H9 (cell line): ENCODE data around the gene TTLL4. TPM values are rescaled to one million over a fixed set of nuclear protein-coding genes. Genes with fewer than 3 reads are reported as not detected.

Experiments
- DNase-seq: peaks from one replicate; pipeline ENCODE4 v3.0.0-alpha.2; 2017
- H2AFZ ChIP-seq: one replicate; pipeline ENCODE4 v1.6.1; 2013; ENCODE audit warnings: mild to moderate bottlenecking, low read length, control low read depth, moderate library complexity
- H2AK5ac ChIP-seq: 2 replicates; pipeline ENCODE4 v1.6.1; 2013; ENCODE audit warnings: low read length, control low read depth, mixed read lengths; ENCODE audit not compliant: insufficient read length
- H2BK120ac ChIP-seq: one replicate; pipeline ENCODE4 v1.6.1; 2013; ENCODE audit warnings: low read depth, mild to moderate bottlenecking, low read length, control low read depth, inconsistent platforms; ENCODE audit not compliant: poor library complexity, severe bottlenecking
- H2BK12ac ChIP-seq: 2 replicates; pipeline ENCODE4 v1.6.1; 2013; ENCODE audit warnings: low read length, control low read depth, mixed read lengths, low read depth; ENCODE audit not compliant: insufficient read length
- H2BK15ac ChIP-seq: 2 replicates; pipeline ENCODE4 v1.6.1; 2013; ENCODE audit warnings: low read depth, low read length, control low read depth
- H2BK20ac ChIP-seq: one replicate; pipeline ENCODE4 v1.6.1; 2013; ENCODE audit warnings: low read depth, mild to moderate bottlenecking, low read length, control low read depth, inconsistent platforms; ENCODE audit not compliant: poor library complexity, severe bottlenecking
- H2BK5ac ChIP-seq: 2 replicates; pipeline ENCODE4 v1.6.1; 2013; ENCODE audit warnings: low read length, control low read depth, mixed read lengths; ENCODE audit not compliant: insufficient read length
- H3K14ac ChIP-seq: 2 replicates; pipeline ENCODE4 v1.6.1; 2013; ENCODE audit warnings: low read length, control low read depth; ENCODE audit not compliant: insufficient read depth
- H3K18ac ChIP-seq: 2 replicates; pipeline ENCODE4 v1.6.1; 2013; ENCODE audit warnings: low read depth, mild to moderate bottlenecking, mixed read lengths, low read length, control low read depth; ENCODE audit not compliant: insufficient read length
- H3K23ac ChIP-seq: 2 replicates; pipeline ENCODE4 v1.6.1; 2013; ENCODE audit warnings: low read length, control low read depth, mixed read lengths, low read depth; ENCODE audit not compliant: insufficient read length
- H3K23me2 ChIP-seq: 2 replicates; pipeline ENCODE4 v1.6.1; 2013; ENCODE audit warnings: low read depth, mild to moderate bottlenecking, mixed read lengths, low read length, control low read depth; ENCODE audit not compliant: insufficient read length, poor library complexity, severe bottlenecking
- H3K27ac ChIP-seq: 2 replicates; pipeline ENCODE4 v1.5.1; 2013; ENCODE audit warnings: low read length, control low read depth, mixed read lengths, low read depth; ENCODE audit not compliant: insufficient read length
- H3K27me3 ChIP-seq: 2 replicates; pipeline ENCODE4 v1.6.1; 2013; ENCODE audit warnings: low read length, control low read depth, inconsistent platforms; ENCODE audit not compliant: insufficient read depth
- H3K4ac ChIP-seq: 2 replicates; pipeline ENCODE4 v1.6.1; 2013; ENCODE audit warnings: low read depth, mild to moderate bottlenecking, control low read depth, inconsistent platforms, low read length, moderate library complexity
- H3K4me1 ChIP-seq: 2 replicates; pipeline ENCODE4 v1.6.1; 2013; ENCODE audit warnings: low read length, control low read depth, inconsistent platforms; ENCODE audit not compliant: insufficient read depth
- H3K4me2 ChIP-seq: 2 replicates; pipeline ENCODE4 v1.6.1; 2013; ENCODE audit warnings: low read length, control low read depth, mixed read lengths; ENCODE audit not compliant: insufficient read length, insufficient read depth
- H3K56ac ChIP-seq: 2 replicates; pipeline ENCODE4 v1.6.1; 2013; ENCODE audit warnings: low read depth, mild to moderate bottlenecking, mixed read lengths, low read length, control low read depth; ENCODE audit not compliant: insufficient read length
- H3K79me1 ChIP-seq: 2 replicates; pipeline ENCODE4 v1.6.1; 2013; ENCODE audit warnings: low read depth, mild to moderate bottlenecking, moderate library complexity, low read length, control low read depth, inconsistent platforms; ENCODE audit not compliant: insufficient read depth, poor library complexity, severe bottlenecking
- H3K79me2 ChIP-seq: 2 replicates; pipeline ENCODE4 v1.6.1; 2013; ENCODE audit warnings: low read length, control low read depth, inconsistent platforms; ENCODE audit not compliant: insufficient read depth
- H3K9ac ChIP-seq: 2 replicates; pipeline ENCODE4 v1.6.1; 2013; ENCODE audit warnings: low read length, control low read depth, mixed read lengths; ENCODE audit not compliant: insufficient read length; ENCODE audit errors: extremely low read depth
- H3K9me3 ChIP-seq: one replicate; pipeline ENCODE4 v1.6.1; 2013; ENCODE audit warnings: low read depth, low read length, inconsistent platforms; ENCODE audit not compliant: control insufficient read depth
- H3T11ph ChIP-seq: one replicate; pipeline ENCODE4 v1.6.1; 2013; ENCODE audit warnings: mild to moderate bottlenecking, low read length, control low read depth, inconsistent platforms
- H4K20me1 ChIP-seq: one replicate; pipeline ENCODE4 v1.6.1; 2013; ENCODE audit not compliant: control insufficient read depth, insufficient read length, insufficient read depth
- H4K5ac ChIP-seq: 2 replicates; pipeline ENCODE4 v1.6.1; 2013; ENCODE audit warnings: low read depth, mild to moderate bottlenecking, mixed read lengths, low read length, control low read depth; ENCODE audit not compliant: insufficient read length
- H4K8ac ChIP-seq: replicated peaks from 2 replicates; pipeline ENCODE4 v1.6.1; 2013; ENCODE audit warnings: low read length, control low read depth, mixed read lengths, low read depth; ENCODE audit not compliant: insufficient read length
- H4K91ac ChIP-seq: 2 replicates; pipeline ENCODE4 v1.6.1; 2013; ENCODE audit warnings: low read depth, mild to moderate bottlenecking, moderate library complexity, mixed read lengths, low read length, control low read depth; ENCODE audit not compliant: insufficient read length
- H3K27ac Mint-ChIP-seq, 3 experiments: 2 replicates in 2 of 3; 3 replicates in 1 of 3; pipeline ENCODE4 v1.8.0; 2020 to 2021; ENCODE audit warnings: mixed read lengths in 3 of 3, mild to moderate bottlenecking in 1 of 3, moderate library complexity in 1 of 3
- H3K27me3 Mint-ChIP-seq: 2 replicates; pipeline ENCODE4 v1.8.0; 2021; ENCODE audit warnings: low read depth, mild to moderate bottlenecking, moderate library complexity, mixed read lengths
- H3K36me3 Mint-ChIP-seq, 3 experiments: 2 replicates in 2 of 3; 3 replicates in 1 of 3; pipeline ENCODE4 v1.8.0; 2020 to 2021; ENCODE audit warnings: low read depth in 3 of 3, mixed read lengths in 3 of 3; ENCODE audit not compliant: insufficient read depth in 1 of 3
- H3K4me1 Mint-ChIP-seq, 2 experiments: 2 replicates each; pipeline ENCODE4 v1.8.0; 2020; ENCODE audit warnings: mixed read lengths in 2 of 2
- H3K4me3 Mint-ChIP-seq, 2 experiments: 2 replicates in 1 of 2; 3 replicates in 1 of 2; pipeline ENCODE4 v1.8.0; 2020 to 2021; ENCODE audit warnings: mild to moderate bottlenecking in 2 of 2, mixed read lengths in 2 of 2, moderate library complexity in 1 of 2
- H3K9me3 Mint-ChIP-seq, 2 experiments: 2 replicates in 1 of 2; 3 replicates in 1 of 2; pipeline ENCODE4 v1.8.0; 2020; ENCODE audit warnings: mild to moderate bottlenecking in 2 of 2, mixed read lengths in 2 of 2, moderate library complexity in 1 of 2
- WGBS: extraction: QIAGEN DNeasy Blood & Tissue Kit; methylation state at CpG from one replicate; pipeline ENCODE4 v1.1.7; 2013; ENCODE audit warnings: missing lambda C conversion rate, low lambda C conversion rate, mixed read lengths; ENCODE audit not compliant: insufficient read length; ENCODE audit errors: extremely low coverage; 5-methylcytosine and 5-hydroxymethylcytosine counted together
- total RNA-seq: library from RNA; stranded (reverse); gene quantifications from 2 replicates; pipeline ENCODE4 v1.2.1, GENCODE V29; 2021
- TF ChIP-seq, protein P1 (sequence below): fragments of 200-600 bp; sonication (generic); conservative IDR thresholded peaks from 3 replicates; pipeline ENCODE4 v1.8.0; 2021; ENCODE audit warnings: antibody characterized with exemption, mild to moderate bottlenecking

Gene TTLL4
- total RNA-seq, 1 experiment from 2014 or later: 96.4 TPM

DNA sequence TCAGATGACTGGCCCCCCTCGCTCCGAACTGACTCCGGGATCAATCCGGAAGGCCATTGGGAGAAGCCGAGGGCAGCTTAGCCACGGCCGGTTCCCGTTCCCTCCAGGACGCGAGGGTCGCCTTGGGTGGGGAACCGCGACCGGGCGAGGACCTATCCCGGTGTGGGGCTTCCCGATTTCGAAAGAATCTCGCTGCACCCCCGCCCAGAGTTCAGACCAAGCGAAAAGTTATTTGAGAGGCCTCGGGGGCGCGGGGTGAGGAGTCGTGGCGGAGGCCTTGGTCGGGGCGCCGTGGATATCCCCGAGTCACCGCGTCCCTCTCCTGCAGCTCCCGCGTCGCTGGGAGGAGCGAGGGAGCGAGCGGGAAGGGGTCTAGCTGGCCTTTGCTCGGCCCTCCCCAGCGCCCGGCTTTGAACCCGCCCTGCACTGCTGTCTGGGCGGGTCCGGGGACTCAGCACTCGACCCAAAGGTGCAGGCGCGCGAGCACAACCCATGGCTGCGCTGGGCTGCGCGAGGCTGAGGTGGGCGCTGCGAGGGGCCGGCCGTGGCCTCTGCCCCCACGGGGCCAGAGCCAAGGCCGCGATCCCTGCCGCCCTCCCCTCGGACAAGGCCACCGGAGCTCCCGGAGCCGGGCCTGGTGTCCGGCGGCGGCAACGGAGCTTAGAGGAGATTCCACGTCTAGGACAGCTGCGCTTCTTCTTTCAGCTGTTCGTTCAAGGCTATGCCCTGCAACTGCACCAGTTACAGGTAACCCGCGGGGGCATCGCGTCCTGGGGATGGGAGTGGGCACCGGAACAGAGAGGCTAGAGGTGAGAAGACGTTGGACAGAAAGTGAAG is 71.3 kb downstream of the TTLL4 start, which contains the start of gene CYP27A1:
Gene CYP27A1, plus strand, starts transcription at position 457 of the 837 bp plus-strand sequence. Its CDS starts 36 bp downstream, at position 493.
- H3K4me1 Mint-ChIP-seq: peaks cover 11 to 20% of the 10 kb centered on the region in 2 experiments

More for the DNA sequence above, 71.3 kb downstream of the TTLL4 start, which contains the start of gene CYP27A1:
- Histone ChIP-seq H3K27ac (no peak within 1 kb of the TSS), H3K9ac (peak within 1 kb of the TSS; percentile 40), H3K56ac (no peak within 1 kb of the TSS), H3K27me3 (peaks cover 4% of the 10 kb centered on the region; the same call in 1 of the 2 replicates), H3K4ac (no peak within 1 kb of the TSS), H2AK5ac (no peak within 1 kb of the TSS), H3K79me1 (no peaks in the 10 kb centered on the region), H3K14ac (peak within 1 kb of the TSS; percentile 4; the same call in 1 of the 2 replicates), H4K5ac (no peak within 1 kb of the TSS), H3K4me2 (peak within 1 kb of the TSS; percentile 82), H2BK20ac (no peak within 1 kb of the TSS), H3K23me2 (peaks cover 14% of the 10 kb centered on the region), H4K20me1 (no peaks in the 10 kb centered on the region), H4K8ac (no peak within 1 kb of the TSS), H4K91ac (no peak within 1 kb of the TSS), H2BK15ac (no peak within 1 kb of the TSS), H3K18ac (no peak within 1 kb of the TSS), H2BK5ac (no peak within 1 kb of the TSS), H3K9me3 (no peaks in the 10 kb centered on the region), H2BK12ac (no peak within 1 kb of the TSS), H3T11ph (no peak within 1 kb of the TSS), H2BK120ac (no peak within 1 kb of the TSS), H3K79me2 (no peaks in the 10 kb centered on the region), H3K23ac (no peak within 1 kb of the TSS), H3K4me1 (no peaks in the 10 kb centered on the region), H2AFZ (no peak within 1 kb of the TSS)
- H3K27ac Mint-ChIP-seq: peak within 1 kb of the TSS in 1 of 3 experiments; percentile 38; a peak in 1 of 7 replicates
- H3K9me3 Mint-ChIP-seq: peaks cover 4 to 6% of the 10 kb centered on the region in 2 experiments; a peak in 3 of 5 replicates
- WGBS: no CpG with 5 or more reads among the region's 76 CpGs
- TF ChIP-seq, protein P1, sequence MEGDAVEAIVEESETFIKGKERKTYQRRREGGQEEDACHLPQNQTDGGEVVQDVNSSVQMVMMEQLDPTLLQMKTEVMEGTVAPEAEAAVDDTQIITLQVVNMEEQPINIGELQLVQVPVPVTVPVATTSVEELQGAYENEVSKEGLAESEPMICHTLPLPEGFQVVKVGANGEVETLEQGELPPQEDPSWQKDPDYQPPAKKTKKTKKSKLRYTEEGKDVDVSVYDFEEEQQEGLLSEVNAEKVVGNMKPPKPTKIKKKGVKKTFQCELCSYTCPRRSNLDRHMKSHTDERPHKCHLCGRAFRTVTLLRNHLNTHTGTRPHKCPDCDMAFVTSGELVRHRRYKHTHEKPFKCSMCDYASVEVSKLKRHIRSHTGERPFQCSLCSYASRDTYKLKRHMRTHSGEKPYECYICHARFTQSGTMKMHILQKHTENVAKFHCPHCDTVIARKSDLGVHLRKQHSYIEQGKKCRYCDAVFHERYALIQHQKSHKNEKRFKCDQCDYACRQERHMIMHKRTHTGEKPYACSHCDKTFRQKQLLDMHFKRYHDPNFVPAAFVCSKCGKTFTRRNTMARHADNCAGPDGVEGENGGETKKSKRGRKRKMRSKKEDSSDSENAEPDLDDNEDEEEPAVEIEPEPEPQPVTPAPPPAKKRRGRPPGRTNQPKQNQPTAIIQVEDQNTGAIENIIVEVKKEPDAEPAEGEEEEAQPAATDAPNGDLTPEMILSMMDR: no peak
- peaks cover 0 to 10% (median 6%) of the 10 kb centered on the region in 3 experiments; a peak in 5 of 7 replicates for H3K36me3 Mint-ChIP-seq
- peaks cover 52% of the 10 kb centered on the region for H3K27me3 Mint-ChIP-seq
- peak; percentile 52 for DNase-seq
- H3K4me3 Mint-ChIP-seq: peak within 1 kb of the TSS; percentile 68 to 86
